ENCODE data around the gene PDE2A. TPM values are rescaled to one million over a fixed set of nuclear protein-coding genes. Genes with fewer than 3 reads are reported as not detected.

The PDE2A gene
- total RNA-seq, 1 donor from 2014 or later = 0.11 TPM

- no peak overlapping the region for H3K4me3 Mint-ChIP-seq
- peaks cover 11% of the 10 kb centered on the region for H3K27me3 Mint-ChIP-seq (ENCODE audit: insufficient read depth, low read depth)
- no peaks in the 10 kb centered on the region for H3K36me3 ChIP-seq
- H3K9me3 Mint-ChIP-seq = no peaks in the 10 kb centered on the region
- H3K9me3 ChIP-seq (ENCODE audit: low read depth) = no peaks in the 10 kb centered on the region
- H3K27me3 ChIP-seq = peaks cover 64% of the 10 kb centered on the region
- H3F3A ChIP-seq (ENCODE audit: low read depth) = peaks cover 7% of the 10 kb centered on the region
- peaks cover 11% of the 10 kb centered on the region for H3K4me1 ChIP-seq
- H3K9ac ChIP-seq = no peak overlapping the region
- H3K27ac ChIP-seq = no peak overlapping the region
- H3K4me1 Mint-ChIP-seq = peaks cover 12% of the 10 kb centered on the region
- no peaks in the 10 kb centered on the region for H3K79me2 ChIP-seq (ENCODE audit: low read depth)
- no peaks in the 10 kb centered on the region for H3K36me3 Mint-ChIP-seq
- no peak overlapping the region for H3K4me3 ChIP-seq
- no peak for DNase-seq (ENCODE audit: low spot score)
- TF ChIP-seq EZH2phosphoT487 (IDR thresholded peaks at IDR 0.05) (no peak), EZH2 (IDR thresholded peaks at IDR 0.05) (no peak), CTCF (IDR thresholded peaks at IDR 0.05) (no peak)
- H2AFZ ChIP-seq (replicated peaks) = no peak overlapping the region
- no peak overlapping the region for H3K27ac Mint-ChIP-seq
- H4K20me1 ChIP-seq (ENCODE audit: low read depth) = peaks cover 11% of the 10 kb centered on the region
- no peak overlapping the region for H3K4me2 ChIP-seq
These were observed 36.3 kb downstream of the PDE2A start for GRCh38 chr11:72637926-72638325.

GRCh38 chr11:72637198-72637597, 37.0 kb downstream of the PDE2A start:
- Mint-ChIP-seq H3K36me3 (no peaks in the 10 kb centered on the region), H3K27me3 (ENCODE audit: insufficient read depth, low read depth) (peaks cover 11% of the 10 kb centered on the region), H3K4me3 (no peak overlapping the region), H3K27ac (no peak overlapping the region), H3K4me1 (peaks cover 17% of the 10 kb centered on the region), H3K9me3 (no peaks in the 10 kb centered on the region)
- H3K79me2 ChIP-seq (ENCODE audit: low read depth) = no peaks in the 10 kb centered on the region
- no peaks in the 10 kb centered on the region for H3K36me3 ChIP-seq
- peaks cover 16% of the 10 kb centered on the region for H3K4me1 ChIP-seq
- H3F3A ChIP-seq (ENCODE audit: low read depth) = peaks cover 4% of the 10 kb centered on the region
- no peaks in the 10 kb centered on the region for H3K9me3 ChIP-seq (ENCODE audit: low read depth)
- H4K20me1 ChIP-seq (ENCODE audit: low read depth) = peaks cover 11% of the 10 kb centered on the region
- no peak overlapping the region for H3K4me2 ChIP-seq
- H2AFZ ChIP-seq (replicated peaks) = no peak overlapping the region
- no peak overlapping the region for H3K9ac ChIP-seq
- H3K27me3 ChIP-seq = peaks cover 57% of the 10 kb centered on the region
- TF ChIP-seq EZH2phosphoT487 (IDR thresholded peaks at IDR 0.05) (no peak), CTCF (IDR thresholded peaks at IDR 0.05) (no peak), EZH2 (IDR thresholded peaks at IDR 0.05) (no peak)
- no peak overlapping the region for H3K27ac ChIP-seq
- H3K4me3 ChIP-seq = no peak overlapping the region
- DNase-seq (ENCODE audit: low spot score) = no peak

- Histone ChIP-seq H3F3A (ENCODE audit: low read depth) (peaks cover 4% of the 10 kb centered on the region), H3K4me2 (no peak overlapping the region), H2AFZ (replicated peaks) (no peak overlapping the region), H3K9ac (no peak overlapping the region), H3K4me3 (no peak overlapping the region), H3K27me3 (peaks cover 48% of the 10 kb centered on the region), H3K79me2 (ENCODE audit: low read depth) (no peaks in the 10 kb centered on the region), H4K20me1 (ENCODE audit: low read depth) (peaks cover 3% of the 10 kb centered on the region), H3K36me3 (no peaks in the 10 kb centered on the region), H3K27ac (no peak overlapping the region), H3K9me3 (ENCODE audit: low read depth) (no peaks in the 10 kb centered on the region), H3K4me1 (peaks cover 14% of the 10 kb centered on the region)
- no peak for TF ChIP-seq CTCF (IDR thresholded peaks at IDR 0.05)
- TF ChIP-seq EZH2phosphoT487 (IDR thresholded peaks at IDR 0.05) = no peak
- TF ChIP-seq EZH2 (IDR thresholded peaks at IDR 0.05) = no peak
- Mint-ChIP-seq H3K9me3 (no peaks in the 10 kb centered on the region), H3K27me3 (ENCODE audit: insufficient read depth, low read depth) (peaks cover 11% of the 10 kb centered on the region), H3K27ac (no peak overlapping the region), H3K36me3 (no peaks in the 10 kb centered on the region), H3K4me1 (peaks cover 19% of the 10 kb centered on the region), H3K4me3 (no peak overlapping the region)
- DNase-seq (ENCODE audit: low spot score) = no peak
These were observed 37.8 kb downstream of the PDE2A start for GRCh38 chr11:72636376-72636775.

All from neural progenitor cell (in vitro differentiated cells).